GM18867 (cell line): ENCODE results near the gene GSN.
"Not testable (repeated sequence)": the region's sequence is repeated elsewhere in the genome, so short reads cannot be mapped to it uniquely, and the experiment has no call there.

Experiments
- ATAC-seq: cut with Tn5 transposase; IDR thresholded peaks from one replicate; pipeline ENCODE4 v1.9.1; 2021; ENCODE audit warnings: mild to moderate bottlenecking, moderate library complexity; ENCODE audit not compliant: unreplicated experiment

Gene GSN

GRCh38 chr9:121286688-121286972 is 18.7 kb downstream of the GSN start:
- ATAC-seq = no peak

DNA sequence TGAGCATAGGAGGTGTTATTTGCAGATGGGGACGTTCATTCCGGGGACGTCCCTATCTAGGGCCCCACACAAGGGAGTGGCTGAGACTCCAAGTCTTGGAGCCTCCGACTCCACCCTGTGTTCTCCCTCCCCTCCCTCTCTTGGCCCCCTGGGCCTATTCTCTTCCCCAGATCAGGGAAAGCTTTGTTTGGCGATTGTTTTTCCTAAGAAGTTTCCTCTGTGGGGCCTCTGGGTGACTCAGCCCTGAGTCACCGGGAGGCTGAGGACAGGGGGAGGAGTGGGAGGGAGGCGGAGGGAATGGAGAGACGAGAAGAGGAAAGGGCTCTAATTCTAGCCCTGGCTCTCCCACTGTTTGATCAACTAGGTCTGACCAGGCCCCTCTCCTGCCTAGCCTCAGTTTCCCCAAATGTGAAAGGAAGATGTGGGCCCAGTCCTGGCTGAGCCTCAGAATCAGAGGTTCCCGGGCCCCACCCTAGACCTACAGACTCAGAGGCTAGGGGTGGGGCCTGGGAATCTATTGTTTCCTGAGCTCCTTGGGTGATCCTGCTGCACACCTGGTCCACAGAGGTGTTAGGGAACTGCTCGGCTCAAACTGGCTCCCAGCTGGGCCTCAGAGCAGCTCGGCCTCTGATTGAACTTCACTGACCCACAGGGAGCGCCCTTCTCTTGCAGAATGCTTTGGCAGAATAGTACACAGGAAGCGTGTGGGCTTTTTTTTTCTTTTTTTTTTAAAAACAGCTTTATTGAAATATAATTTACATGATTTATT is 19.2 kb downstream of the GSN start:
- ATAC-seq = no peak

- ATAC-seq = no peak
Measured at GRCh38 chr9:121288673-121289025, 20.7 kb downstream of the GSN start.

- ATAC-seq = no peak
Measured at GRCh38 chr9:121289026-121289771, 21.2 kb downstream of the GSN start.

DNA sequence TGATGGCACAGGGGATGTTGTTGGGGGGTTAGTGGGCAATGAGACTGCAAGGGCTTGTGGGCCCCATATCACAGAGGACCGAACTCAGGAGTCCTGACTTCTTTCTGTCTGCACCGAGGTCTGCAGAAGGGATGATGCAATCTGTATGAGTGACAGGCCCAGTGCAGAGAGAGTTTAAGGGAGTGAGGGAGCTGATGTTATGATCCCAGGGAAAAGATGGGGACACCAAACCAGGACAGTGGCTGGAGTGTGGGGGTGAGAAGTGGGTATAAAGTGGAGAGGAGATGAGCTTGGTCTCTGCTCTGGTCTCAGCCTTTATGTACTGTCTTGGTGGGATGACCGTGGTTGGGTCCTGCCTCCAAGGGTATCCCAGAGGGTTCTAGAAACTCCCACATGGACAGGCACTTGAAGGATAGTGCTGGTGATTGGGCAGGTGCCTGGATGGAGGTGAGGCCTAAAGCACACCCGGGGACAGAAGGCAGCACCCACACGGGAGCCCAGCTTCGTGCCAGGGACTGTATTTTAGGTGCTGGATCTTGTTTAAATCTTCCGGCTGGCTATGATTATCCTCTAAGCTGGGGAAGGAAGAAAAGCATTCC is 21.9 kb downstream of the GSN start:
- ATAC-seq = no peak

- not testable (repeated sequence) for ATAC-seq
Measured at GRCh38 chr9:121291536-121291935, 23.6 kb downstream of the GSN start.

- ATAC-seq = no peak
Measured at GRCh38 chr9:121292051-121292450, 24.1 kb downstream of the GSN start.

DNA sequence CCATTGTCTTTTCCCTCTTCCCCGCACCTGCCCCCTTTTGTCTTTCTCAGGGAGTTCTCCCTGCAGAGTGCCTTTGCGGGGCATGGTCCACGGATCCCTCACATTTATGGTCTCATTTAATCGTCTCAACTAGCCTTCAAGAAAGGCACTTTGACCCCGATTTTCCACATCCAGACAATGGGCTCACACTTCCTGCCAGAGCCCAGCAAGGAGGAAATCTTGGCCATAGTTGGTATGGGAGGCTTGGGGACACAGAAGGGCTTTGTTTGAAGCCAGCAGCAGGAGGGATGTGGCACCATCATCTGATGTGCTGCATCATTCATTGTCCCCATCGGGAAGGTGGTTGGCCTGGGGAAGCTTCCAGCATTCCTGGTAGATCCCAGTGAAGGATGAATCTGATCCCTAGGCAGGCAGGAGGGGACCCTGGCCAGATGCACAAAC is 24.9 kb downstream of the GSN start:
- ATAC-seq = no peak

DNA sequence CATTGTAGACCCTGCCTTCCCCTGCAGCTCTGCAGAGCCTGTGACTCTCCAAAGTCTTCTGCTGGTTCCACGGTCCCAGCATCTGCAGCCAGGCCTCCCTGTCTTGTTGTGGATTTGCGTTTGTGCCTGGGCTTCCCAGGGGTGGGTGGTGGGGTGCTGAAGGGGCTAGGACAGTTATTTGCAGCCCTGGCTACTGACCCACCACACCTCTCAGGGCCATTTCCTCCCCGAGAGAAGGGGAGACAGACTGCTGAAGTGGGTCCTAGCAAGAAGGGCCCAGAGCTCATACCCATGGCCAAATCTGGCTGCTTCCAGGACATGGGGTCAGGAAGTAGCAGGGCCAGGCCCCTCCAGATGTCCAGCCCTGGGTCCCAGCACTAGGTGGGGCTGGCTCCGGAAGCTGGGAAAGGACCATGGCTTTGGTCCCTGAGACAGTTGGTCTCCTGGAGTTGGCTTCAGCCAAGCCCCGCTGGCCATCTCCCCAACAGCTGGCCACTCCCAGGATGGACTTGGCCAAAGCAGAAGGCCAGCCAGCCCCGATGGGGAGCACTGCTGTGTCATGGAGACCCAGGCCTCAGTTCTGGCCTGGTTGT is 26.3 kb downstream of the GSN start:
- ATAC-seq = no peak

DNA sequence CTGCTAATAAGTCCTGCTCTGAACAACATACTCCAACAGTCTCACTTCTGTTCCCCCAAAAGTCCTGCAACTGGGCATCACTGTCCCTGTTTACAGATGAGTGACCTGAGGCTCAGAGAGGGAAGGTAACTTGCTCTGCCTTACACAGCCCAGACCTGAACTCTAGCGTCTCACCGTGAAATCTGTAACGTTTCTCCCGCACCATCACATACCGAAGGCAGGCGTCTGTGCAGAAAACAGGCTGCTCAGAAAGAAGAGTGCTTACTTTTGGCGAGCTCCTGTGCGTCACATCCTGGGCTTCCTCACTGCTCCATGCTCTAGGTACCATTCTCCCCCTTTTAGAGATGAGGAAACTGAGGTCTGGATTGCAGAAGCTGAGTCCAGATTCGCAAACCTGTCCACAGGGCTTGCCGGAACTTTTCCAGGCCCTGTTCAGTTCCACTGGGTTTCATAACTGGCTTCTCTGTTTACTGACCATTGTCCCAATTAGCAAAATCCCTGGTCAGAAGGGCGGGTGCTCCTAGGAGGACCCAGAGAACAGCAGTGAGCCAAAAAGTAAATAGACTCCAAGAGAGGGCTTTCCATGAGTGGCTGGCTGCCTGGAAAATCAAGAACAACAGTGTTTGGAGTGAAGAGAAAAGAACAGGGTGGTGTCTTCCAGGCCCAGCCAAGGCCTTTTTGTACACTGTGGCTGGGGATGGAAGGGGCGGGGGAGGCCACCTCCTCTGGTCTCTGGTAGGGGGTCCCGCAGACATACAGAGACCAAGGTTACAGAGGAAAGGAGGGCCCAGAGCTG is 27.1 kb downstream of the GSN start:
- no peak for ATAC-seq

DNA sequence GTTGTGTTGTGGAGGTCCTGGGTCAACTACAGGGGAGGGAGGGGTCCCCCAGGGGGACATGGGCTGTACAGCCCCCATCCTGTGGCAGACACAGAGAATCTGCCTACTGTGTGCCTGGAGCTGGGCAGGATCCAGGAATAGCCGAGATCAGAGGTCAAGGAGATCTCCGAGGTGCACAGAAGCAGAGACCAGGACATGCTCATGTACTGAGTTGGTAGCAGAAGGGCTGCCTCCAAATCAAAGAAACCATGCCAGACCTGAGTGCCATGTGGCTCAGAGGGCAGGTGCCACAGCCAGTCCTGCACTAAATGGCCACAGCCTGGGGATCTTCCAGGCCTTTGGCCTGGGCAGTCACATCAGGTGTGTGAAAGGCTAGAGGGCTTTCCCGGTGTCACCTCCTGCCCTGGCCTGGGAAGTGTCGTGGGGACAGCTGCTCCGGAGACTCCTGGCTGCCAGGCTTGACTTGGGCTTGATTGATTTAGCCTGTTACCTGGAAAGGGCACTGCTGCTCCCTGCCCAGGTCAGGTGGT is 27.8 kb downstream of the GSN start:
- no peak for ATAC-seq

GRCh38 chr9:121296213-121297127 is 28.5 kb downstream of the GSN start:
- no peak for ATAC-seq

- no peak for ATAC-seq
Measured at GRCh38 chr9:121297389-121297788, 29.4 kb downstream of the GSN start.

- no peak for ATAC-seq
Measured at GRCh38 chr9:121298016-121298538, 30.1 kb downstream of the GSN start.

DNA sequence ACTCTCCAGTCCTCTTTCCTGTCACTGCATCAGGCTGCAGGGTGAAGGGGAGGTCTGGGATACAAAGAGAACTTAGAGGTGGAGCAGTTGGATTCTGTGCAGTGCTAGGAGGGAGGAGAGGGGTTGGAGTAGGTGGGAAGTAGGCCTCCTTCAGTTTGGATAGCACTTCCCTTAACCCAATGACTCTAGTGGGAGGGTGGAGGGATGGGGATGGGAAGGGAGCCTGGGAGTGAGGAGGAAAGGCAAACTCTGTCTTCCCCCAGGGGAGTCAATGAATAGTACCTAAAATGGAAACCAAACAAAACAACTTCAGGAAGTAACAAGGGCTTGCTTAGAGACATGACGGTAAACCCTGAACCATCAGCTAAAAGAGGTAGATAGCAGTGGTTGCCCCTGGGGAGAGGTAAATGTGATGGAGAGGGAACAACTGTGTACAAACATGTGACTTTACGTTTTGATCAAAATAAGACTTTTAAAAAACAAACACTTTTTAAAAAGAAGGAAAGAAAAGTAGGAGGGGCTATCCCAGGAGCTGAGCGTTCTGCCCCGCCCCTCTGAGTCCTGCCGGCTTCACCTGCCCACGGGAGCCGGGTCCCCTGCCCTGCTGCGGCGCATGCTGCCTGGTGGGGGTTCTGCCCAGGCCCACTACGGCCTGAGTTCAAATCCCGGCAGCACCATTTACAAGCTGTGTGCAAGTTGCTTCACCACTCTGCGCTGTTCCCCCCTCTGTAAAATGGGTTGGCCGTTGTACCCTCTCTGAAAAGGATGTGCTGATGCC is 30.9 kb downstream of the GSN start:
- ATAC-seq = no peak

DNA sequence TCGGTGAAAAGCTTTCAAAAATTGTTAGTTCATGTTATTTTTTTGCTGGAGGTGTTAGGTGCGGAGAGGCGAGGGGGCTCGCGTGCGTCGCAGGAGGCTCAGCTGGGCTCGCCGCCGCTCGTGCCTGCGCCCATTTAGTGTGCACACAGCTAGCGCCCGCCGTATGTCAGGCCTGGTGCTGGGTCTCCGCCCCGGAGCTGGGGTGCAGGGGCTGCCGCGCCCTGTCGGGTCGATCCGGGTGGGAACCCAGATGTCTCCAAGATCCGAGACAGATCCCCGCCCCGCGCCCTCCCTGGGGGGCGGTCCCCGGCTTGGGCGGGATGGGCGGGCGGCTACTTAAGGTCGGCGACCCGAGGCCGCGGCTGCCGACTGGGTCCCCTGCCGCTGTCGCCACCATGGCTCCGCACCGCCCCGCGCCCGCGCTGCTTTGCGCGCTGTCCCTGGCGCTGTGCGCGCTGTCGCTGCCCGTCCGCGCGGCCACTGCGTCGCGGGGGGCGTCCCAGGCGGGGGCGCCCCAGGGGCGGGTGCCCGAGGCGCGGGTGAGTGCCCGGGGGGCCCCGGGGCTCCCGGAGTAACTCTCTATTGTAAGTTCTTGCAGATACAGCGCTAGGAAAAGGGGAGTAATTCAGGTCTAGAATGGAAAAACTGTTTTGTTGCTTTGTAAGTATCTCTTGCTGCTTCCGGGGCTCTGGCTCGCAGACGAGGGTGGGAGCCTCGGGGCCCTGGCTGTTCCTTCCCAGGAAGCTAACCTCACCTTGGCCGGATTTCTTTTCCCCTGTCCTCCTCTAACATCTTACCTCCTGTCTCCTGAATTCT is 31.7 kb downstream of the GSN start:
- no peak for ATAC-seq

DNA sequence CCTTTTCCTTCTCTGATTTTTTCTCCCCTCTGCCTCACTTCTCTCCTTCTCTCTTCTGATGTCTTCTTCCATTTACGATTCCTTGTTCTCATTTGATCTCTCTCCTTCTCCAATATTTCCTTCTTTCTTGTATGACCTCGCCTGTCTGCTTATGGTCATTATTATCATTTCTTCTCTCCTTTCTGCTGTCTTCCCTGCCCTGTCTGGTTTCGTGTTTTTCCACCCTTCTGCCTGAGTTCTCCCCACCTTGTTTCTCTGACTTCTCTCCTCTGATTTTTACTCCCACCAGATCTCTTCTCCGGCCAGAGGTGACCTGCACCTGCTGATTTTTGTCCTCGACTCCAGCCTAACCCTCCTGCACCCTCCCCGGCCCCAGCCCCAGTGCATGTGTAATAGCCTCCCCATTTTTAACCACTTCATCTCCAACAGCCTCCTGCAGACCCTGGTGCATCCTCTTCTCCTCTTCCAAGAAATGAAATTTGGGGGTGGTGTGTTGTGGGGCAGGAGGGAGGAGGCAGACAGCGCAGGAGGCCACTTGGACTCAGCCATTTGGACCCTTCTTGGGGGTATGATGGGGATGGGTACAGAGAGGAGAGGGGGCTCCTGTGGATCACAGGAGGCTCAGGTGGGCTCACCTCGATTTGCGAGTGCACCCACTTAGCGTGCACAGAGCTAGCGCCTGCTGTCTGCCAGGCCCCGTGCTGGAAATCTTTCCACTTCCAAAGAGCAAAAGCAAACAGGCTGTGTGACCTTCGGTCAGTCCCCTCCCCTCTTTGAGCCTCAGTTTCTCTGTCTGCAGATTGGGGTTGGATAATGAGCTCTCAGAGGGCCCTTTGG is 32.5 kb downstream of the GSN start:
- ATAC-seq = no peak
